Uterus (tissue), 4 donors: Measurements from ENCODE around the gene LRATD1. TPM values are rescaled to one million over a fixed set of nuclear protein-coding genes. Genes with fewer than 3 reads are reported as not detected.
A peak's percentile ranks its signal among the peaks of the same experiment; 100 is the strongest.

Experiments used
- DNase-seq, 2 donors: peaks; one replicate each; pipeline ENCODE4 v3.0.0-alpha.2; 2019 to 2020
- H3K27ac ChIP-seq, 2 donors: fragments of 200-600 bp; sonication (generic); 1 replicate in 1 of 2; 2 replicates in 1 of 2; pipeline ENCODE4 v1.5.1; 2016 to 2018
- H3K27me3 ChIP-seq, 2 donors: fragments of 200-600 bp; sonication (generic); one replicate each; pipeline ENCODE4 v1.5.1; 2018 to 2019; ENCODE audit warnings: control low read depth in 1 of 2
- H3K36me3 ChIP-seq, 2 donors: fragments of 200-600 bp; sonication (generic); one replicate each; pipeline ENCODE4 v1.5.1; 2019; ENCODE audit warnings: control low read depth in 1 of 2
- H3K4me1 ChIP-seq, 2 donors: fragments of 200-600 bp; sonication (generic); one replicate each; pipeline ENCODE4 v1.5.1; 2018 to 2019; ENCODE audit warnings: control low read depth in 1 of 2
- H3K4me3 ChIP-seq, 2 donors: fragments of 200-600 bp; sonication (generic); 1 replicate in 1 of 2; 2 replicates in 1 of 2; pipeline ENCODE4 v1.5.1; 2018 to 2019; ENCODE audit warnings: mild to moderate bottlenecking in 1 of 2
- H3K9me3 ChIP-seq, 2 donors: fragments of 200-600 bp; sonication (generic); one replicate each; pipeline ENCODE4 v1.5.1; 2019; ENCODE audit warnings: control low read depth in 1 of 2
- POLR2A ChIP-seq, 2 donors: fragments of 450-650 bp; IDR thresholded peaks; one replicate each; pipeline ENCODE4 v1.6.1; 2016; ENCODE audit warnings: antibody characterized with exemption in 2 of 2, mild to moderate bottlenecking in 1 of 2, moderate library complexity in 1 of 2
- intact Hi-C: fragments of 100-400 bp; cut with DNase I; formaldehyde crosslinking; loops from one replicate; pipeline ENCODE4 v1.15.1; 2023; ENCODE audit warnings: low total_unique reads
- total RNA-seq, 4 donors: library from RNA; depleted of rRNA in 3 of 4; stranded (reverse); fragments of >200 nt in 3 of 4; gene quantifications; one replicate each; pipeline versions ENCODE4 v1.1.0 to v1.2.4, GENCODE V29; 2014 to 2023
- TF ChIP-seq, protein P1 (sequence below), 4 experiments: fragments of 200-600 bp in 2 of 4; fragments of 450-650 bp in 2 of 4; sonication (generic) in 2 of 4; IDR thresholded peaks; one replicate each; pipeline ENCODE4 v1.5.1; 2016 to 2019; ENCODE audit warnings: antibody characterized with exemption in 4 of 4, mild to moderate bottlenecking in 2 of 4, moderate library complexity in 1 of 4
- donor health status: DM: yes; HTN: yes; CAD: no.

Gene LRATD1, protein sequence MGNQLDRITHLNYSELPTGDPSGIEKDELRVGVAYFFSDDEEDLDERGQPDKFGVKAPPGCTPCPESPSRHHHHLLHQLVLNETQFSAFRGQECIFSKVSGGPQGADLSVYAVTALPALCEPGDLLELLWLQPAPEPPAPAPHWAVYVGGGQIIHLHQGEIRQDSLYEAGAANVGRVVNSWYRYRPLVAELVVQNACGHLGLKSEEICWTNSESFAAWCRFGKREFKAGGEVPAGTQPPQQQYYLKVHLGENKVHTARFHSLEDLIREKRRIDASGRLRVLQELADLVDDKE
- total RNA-seq, result 10 to 100 TPM in 3 of 4 donors, 1 to 10 TPM in 1; 5.1 to 14.1 (median 10.3) TPM

- H3K27ac ChIP-seq, result no peak within 1 kb of the TSS
- no peaks in the 10 kb centered on the region for H3K27me3 ChIP-seq
- H3K9me3 ChIP-seq, result no peaks in the 10 kb centered on the region
- TF ChIP-seq, protein P1, sequence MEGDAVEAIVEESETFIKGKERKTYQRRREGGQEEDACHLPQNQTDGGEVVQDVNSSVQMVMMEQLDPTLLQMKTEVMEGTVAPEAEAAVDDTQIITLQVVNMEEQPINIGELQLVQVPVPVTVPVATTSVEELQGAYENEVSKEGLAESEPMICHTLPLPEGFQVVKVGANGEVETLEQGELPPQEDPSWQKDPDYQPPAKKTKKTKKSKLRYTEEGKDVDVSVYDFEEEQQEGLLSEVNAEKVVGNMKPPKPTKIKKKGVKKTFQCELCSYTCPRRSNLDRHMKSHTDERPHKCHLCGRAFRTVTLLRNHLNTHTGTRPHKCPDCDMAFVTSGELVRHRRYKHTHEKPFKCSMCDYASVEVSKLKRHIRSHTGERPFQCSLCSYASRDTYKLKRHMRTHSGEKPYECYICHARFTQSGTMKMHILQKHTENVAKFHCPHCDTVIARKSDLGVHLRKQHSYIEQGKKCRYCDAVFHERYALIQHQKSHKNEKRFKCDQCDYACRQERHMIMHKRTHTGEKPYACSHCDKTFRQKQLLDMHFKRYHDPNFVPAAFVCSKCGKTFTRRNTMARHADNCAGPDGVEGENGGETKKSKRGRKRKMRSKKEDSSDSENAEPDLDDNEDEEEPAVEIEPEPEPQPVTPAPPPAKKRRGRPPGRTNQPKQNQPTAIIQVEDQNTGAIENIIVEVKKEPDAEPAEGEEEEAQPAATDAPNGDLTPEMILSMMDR (IDR thresholded peaks at IDR 0.05), result no peak
- TF ChIP-seq POLR2A (IDR thresholded peaks at IDR 0.05), result peak; percentile 89 to 90
- no peaks in the 10 kb centered on the region for H3K36me3 ChIP-seq
- H3K4me1 ChIP-seq, result no peaks in the 10 kb centered on the region
- intact Hi-C loops, result no loop called here
- peak within 1 kb of the TSS; percentile 29 to 56 for H3K4me3 ChIP-seq
- peak; percentile 80 to 82 for DNase-seq
Measured at GRCh38 chr2:14632133-14632936, at the start of gene LRATD1. Gene LRATD1 (plus strand): TSS chr2:14632717. CDS start chr2:14633980, 1,263 bp downstream.

GRCh38 chr2:14583059-14583458 is 49.5 kb upstream of the LRATD1 start:
- Histone ChIP-seq H3K36me3 (no peaks in the 10 kb centered on the region), H3K27ac (no peak overlapping the region), H3K27me3 (no peaks in the 10 kb centered on the region), H3K4me3 (no peak overlapping the region), H3K4me1 (no peaks in the 10 kb centered on the region), H3K9me3 (no peaks in the 10 kb centered on the region)
- no peak for DNase-seq
- TF ChIP-seq POLR2A (IDR thresholded peaks at IDR 0.05), result no peak
- intact Hi-C loops, result no loop called here

- no peaks in the 10 kb centered on the region for H3K4me1 ChIP-seq
- intact Hi-C loops, result no loop called here
- no peak overlapping the region for H3K27ac ChIP-seq
- H3K27me3 ChIP-seq, result no peaks in the 10 kb centered on the region
- TF ChIP-seq, protein P1 (IDR thresholded peaks at IDR 0.05), result no peak
- no peak for TF ChIP-seq POLR2A (IDR thresholded peaks at IDR 0.05)
- no peak overlapping the region for H3K4me3 ChIP-seq
- DNase-seq, result no peak
- H3K36me3 ChIP-seq, result no peaks in the 10 kb centered on the region
- H3K9me3 ChIP-seq, result no peaks in the 10 kb centered on the region
Measured at GRCh38 chr2:14583802-14584201, 48.7 kb upstream of the LRATD1 start.

GRCh38 chr2:14587119-14587518 is 45.4 kb upstream of the LRATD1 start:
- Histone ChIP-seq H3K27me3 (no peaks in the 10 kb centered on the region), H3K36me3 (no peaks in the 10 kb centered on the region), H3K4me1 (no peaks in the 10 kb centered on the region), H3K9me3 (no peaks in the 10 kb centered on the region), H3K4me3 (no peak overlapping the region), H3K27ac (no peak overlapping the region)
- DNase-seq, result no peak
- intact Hi-C loops, result no loop called here
- TF ChIP-seq, protein P1 (IDR thresholded peaks at IDR 0.05), result no peak

DNA sequence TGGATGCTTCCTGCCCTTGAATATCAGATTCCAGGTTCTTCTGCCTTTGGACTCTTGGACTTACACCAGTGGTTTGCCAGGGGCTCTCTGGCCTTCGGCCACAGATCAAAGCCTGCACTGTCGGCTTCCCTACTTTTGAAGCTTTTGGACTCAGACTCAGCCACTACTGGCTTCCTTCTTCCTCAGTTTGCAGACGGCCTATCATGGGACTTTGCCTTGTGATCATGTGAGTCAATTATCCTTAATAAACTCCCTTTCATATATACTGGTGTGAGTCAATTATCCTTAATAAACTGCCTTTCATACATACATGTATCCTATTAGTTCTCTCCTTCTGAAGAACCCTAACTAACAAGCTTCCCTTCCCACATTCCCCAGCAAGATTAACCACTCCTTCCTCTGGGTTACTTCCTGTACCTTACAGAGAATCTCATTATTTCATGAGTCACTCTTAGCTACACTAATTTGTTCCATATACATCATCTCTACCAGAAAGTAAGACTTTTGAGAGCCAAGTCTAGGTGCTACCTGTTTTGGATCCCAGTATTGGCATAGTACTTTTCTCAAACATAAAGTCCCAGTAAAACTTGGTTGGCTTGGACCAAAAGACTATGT is 31.3 kb upstream of the LRATD1 start:
- DNase-seq, result no peak
- intact Hi-C loops, result no loop called here
- Histone ChIP-seq H3K27me3 (no peaks in the 10 kb centered on the region), H3K27ac (no peak overlapping the region), H3K9me3 (no peaks in the 10 kb centered on the region), H3K4me1 (no peaks in the 10 kb centered on the region), H3K36me3 (no peaks in the 10 kb centered on the region), H3K4me3 (no peak overlapping the region)
- no peak for TF ChIP-seq POLR2A (IDR thresholded peaks at IDR 0.05)
- TF ChIP-seq, protein P1 (IDR thresholded peaks at IDR 0.05), result no peak
